NCI-H146 treated with DMSO at 0.1 percent for 48 hours (cell line): ENCODE data around the gene NT5E.

Experiments
- DNase-seq: peaks from one replicate; lab custom pipeline; 2025; ENCODE audit not compliant: unreplicated experiment; lab: John Stamatoyannopoulos, UW

Gene NT5E

DNA sequence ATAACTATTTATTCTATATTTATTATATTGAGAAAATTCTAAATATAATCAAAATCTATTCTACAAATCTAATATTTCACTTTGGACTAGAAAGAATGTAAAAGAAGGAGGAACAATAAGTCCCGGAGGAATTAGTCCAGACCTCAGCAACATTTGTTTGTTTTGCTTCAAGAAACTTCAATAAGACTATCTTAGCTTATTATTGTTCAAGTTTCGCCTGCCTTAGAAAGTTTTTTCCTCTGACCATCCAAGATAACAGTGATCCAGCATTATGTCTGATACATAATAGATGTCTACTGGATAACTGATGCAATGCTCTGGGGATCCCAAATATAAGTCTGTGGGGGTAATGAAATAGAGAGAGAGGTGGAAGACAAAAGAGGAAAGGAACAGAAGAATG is 28.7 kb upstream of the NT5E start:
- DNase-seq: no peak

GRCh38 chr6:85421972-85422371 is 27.9 kb upstream of the NT5E start:
- no peak for DNase-seq

DNA sequence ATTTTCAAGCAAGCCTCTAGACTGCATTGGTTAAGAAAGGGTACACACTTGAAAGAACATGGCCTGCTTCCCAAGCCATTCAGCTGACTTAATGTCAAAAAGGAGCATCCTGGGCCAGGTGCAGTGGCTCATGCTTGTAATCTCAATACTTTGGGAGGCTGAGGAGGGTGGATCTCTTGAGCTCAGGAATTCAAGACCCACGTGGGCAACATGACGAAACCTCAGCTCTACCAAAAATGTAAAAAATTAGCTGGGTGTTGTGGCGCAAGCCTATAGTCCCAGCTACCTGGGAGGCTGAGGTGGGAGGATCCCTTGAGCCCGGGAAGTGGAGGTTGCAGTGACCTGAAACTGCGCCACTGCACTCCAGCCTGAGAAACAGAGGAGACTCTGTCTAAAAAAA is 26.9 kb upstream of the NT5E start:
- DNase-seq: no peak

- no peak for DNase-seq
Observed at GRCh38 chr6:85424981-85425380, 24.9 kb upstream of the NT5E start.

DNA sequence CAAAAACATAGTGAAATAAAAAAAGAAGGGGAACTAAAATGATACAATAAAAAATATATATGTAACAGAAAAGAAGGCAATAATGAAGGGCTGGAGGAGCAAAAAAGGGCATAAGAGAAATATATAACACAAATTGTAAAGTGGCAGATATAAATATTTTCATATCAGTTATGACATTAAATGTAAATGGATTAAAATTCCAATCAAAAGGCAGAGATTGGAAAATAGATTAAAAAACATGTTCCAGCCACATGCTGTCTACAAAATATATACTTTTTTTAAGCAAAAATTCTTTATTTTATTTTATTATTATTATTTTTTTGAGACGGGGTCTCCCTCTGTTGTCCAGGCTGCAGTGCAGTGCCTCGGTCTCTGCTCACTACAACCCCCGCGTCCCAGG is 23.9 kb upstream of the NT5E start:
- DNase-seq: no peak

DNA sequence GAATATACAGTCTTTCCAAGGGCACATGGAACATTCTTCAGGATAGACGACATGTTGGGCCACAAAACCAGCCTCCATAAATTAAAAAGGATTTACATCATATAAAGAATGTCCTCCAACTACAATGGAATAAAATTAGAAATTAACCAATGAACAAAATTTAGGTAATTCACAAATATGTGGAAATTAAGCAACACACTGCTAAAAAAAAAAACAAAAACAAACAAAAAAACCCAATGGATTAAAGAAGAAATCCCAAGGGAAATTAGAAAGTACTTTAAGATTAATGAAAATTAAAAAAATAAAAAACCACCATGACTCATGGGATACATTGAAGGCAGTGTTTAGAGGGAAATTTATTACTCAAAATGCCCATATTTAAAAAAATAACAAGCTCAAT is 21.4 kb upstream of the NT5E start:
- DNase-seq: no peak

- DNase-seq: no peak
Observed at GRCh38 chr6:85429346-85429745, 20.5 kb upstream of the NT5E start.

DNA sequence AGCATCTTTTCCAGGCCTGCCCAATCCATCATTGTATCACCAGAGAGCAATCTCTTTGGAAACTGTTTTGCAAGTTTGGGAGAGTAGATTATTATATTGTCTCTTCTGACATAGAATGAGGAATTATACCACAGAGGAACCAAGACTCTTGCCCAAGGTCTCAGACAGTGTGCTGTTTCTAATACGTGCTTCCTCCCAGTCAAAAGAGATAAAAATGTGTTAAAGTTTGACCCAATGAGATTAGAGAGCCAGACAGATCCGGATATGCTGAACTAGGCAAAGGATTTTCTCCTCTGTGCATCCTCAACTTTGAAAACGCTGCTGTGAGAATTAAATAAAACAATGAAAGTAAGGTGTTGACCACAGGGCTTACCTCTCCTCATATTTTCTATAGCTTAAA is 18.6 kb upstream of the NT5E start:
- DNase-seq: no peak

GRCh38 chr6:85432554-85432953 is 17.3 kb upstream of the NT5E start:
- no peak for DNase-seq

GRCh38 chr6:85435851-85436250 is 14.0 kb upstream of the NT5E start:
- DNase-seq: no peak

DNA sequence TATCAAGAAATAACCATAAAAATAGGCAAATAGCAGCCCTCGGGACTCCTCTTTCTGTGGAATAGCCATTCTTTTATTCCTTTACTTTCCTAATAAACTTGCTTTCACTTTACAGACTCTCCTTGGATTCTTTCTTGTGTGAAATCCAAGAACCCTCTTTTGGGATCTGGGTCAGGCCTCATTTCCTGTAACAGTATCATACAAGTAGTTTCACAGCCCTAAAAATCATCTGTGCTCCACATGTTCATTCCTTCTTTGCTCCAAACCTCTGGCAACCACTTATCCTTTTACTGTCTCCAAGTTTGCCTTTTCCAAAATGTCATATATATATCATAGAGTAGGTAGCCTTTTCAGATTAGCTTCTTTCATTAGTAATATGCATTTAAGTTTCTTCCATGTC is 13.5 kb upstream of the NT5E start:
- no peak for DNase-seq

DNA sequence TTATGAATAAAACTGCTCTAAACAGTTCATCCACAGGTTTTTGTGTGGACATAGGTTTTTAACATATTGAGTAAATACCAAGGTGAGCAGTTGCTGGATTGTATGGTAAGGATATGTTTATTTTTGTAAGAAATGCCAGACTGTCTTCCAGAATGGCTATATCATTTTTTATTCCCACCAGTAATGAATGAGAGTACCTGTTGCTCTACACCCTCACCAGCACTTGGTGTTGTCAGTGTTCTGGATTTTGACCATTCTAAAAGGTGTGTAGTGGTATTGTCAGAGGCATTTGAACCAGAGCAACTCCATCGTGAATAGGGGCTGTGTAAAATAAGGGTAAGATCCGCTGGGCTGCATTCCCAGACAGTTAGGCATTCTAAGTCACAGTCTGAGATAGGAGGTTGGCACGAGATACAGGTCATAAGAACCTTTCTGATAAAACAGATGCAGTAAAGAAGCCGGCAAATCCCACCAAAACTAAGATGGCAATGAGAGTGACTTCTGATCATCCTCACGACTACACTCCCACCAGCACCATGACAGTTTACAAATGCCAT is 12.9 kb upstream of the NT5E start:
- DNase-seq: no peak

DNA sequence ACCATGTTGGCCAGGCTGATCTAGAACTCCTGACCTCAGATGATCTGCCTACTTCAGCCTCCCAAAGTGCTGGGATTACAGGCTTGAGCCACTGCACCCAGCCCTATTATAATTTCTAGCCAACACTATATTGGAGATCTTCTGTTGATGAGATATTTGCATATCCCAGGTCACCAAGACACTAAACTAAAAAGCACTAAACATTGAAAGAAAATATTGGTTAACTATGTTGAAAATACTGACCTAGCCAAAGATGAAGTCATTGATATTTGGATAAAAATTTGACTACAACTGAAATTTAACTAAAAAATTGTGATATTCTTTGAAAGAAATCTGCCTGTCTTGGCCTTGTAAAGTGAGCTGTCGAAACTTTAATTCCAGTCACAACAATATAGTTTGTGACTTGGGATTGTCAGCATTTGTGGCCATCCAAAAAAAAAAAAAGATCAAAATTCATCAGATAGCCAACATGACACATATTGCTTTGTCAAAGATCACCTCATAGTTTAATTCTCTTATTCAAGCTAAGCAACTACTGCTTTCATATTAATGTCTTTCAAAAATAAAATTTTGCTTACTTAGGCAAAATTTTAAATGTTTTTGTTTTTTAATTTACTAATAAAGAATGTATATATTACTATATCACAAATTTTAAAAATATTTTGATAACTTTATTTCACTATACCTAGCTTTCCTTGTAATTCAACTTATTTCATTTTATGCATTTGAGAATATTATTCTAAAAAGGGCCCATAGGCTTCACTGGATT is 6.3 kb upstream of the NT5E start:
- DNase-seq: no peak

- DNase-seq: no peak
Observed at GRCh38 chr6:85449388-85449817, 480 bp upstream of the NT5E start.

GRCh38 chr6:85451565-85452306 is 1.9 kb downstream of the NT5E start:
- no peak for DNase-seq

DNA sequence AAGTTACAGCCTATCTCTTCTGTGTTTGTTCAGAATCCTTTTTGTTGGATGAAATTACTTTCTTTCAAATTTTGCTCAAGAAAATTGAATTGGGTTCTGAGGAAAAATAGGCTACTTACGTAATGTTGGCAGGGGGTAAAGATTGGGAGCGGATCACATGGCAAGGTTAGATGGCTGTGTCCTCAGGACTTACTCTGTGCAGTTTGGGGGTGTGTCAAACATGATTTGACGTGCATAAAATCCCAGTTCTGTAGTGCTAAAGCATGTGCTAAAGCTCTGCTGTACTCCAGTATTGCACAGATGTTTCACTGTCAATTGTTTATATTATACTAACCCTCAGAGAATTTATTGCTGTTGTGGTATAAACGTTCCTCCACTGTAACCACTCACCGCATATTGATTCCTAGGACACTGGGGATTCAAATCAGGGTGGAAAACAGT is 2.6 kb downstream of the NT5E start:
- no peak for DNase-seq

DNA sequence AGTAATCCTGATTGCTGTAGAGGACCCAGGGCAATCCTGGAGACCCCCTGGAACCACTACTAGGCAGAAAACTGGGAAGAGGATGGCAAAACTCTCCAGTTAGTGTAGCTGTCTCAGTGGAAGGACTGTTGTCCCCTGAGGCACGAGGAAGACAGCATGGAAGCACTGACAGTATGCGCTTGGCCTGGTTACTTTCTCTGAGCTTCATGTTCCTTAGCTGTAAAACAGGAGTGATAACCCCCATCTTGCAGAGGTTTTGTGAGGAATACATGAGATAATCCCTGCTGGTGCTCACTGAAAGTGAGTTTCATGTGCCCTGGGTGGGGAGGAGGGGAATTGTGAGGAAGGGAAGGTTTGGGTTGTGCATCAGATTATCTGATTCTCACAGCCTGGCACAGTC is 3.2 kb downstream of the NT5E start:
- no peak for DNase-seq

- no peak for DNase-seq
Observed at GRCh38 chr6:85453490-85453889, 3.6 kb downstream of the NT5E start.

DNA sequence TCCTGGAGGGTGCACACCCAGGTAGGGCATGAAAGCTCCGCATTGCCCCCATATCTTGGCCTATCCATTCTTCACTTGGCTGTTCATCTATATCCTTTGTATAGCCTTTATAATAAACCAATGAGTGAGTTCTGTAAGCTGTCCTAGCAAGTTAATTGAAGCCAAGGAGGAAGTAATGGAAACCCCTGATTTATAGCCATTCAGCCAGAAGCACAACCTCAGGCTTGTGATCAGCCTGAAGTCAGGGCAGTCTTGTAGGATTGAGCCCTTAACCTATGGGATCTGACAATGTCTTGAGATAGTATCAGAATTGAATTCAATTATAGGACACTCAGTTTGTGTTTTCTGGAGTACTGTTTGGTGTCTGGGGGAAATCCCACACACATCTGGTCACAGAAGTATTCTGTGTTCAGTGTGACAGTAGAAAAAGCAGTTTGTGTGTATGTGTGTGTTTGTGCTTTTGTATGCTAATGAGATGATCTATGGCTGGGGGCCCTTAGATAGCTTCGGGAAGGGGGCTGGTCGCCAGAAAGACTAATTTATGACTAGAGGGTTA is 5.7 kb downstream of the NT5E start:
- no peak for DNase-seq

DNA sequence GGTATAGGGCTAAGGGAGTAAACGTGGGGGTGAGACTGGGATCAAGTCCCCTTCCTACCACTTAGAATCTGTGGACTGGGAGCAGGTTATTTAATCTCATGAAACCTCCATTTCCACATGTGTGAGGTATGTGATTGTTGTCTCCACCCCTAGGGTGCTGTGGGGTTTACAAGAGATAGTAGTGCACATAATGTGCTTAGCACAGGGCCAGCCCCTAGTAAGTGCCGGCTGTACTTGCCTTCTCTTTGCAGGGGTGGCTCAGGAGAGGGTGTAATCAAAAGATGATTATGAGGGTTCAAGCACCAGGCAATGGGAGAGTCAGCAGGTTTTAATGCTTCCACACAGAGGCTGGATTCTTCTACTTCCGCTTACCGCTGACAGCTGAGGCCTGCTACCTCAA is 6.9 kb downstream of the NT5E start:
- no peak for DNase-seq

GRCh38 chr6:85458184-85458583 is 8.3 kb downstream of the NT5E start:
- DNase-seq: no peak

DNA sequence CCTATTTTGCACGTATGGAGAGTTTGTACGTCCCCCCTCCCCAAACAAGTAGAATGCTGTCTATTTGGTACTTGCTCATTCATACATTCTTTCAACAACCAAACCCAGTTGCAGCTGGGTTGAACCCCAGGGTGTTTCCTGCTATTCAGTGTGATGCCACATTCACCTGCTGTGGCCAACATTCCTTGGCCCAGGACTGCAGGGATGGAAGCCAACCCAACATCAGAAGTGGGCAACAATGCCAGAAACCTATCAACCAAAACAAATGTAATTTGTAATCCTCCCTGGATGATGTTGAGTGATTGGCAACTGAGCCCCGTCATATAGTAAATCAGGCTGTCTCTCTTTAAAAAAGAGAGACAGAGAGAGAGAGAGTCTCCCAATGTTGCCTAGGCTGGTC is 8.9 kb downstream of the NT5E start:
- DNase-seq: no peak
